Sigmoid colon (tissue), 7 donors: ENCODE measurements around the gene NUPR1. TPM values are rescaled to one million over a fixed set of nuclear protein-coding genes. Genes with fewer than 3 reads are reported as not detected.

ENCODE experiments used
- DNase-seq: peaks from one replicate; pipeline ENCODE4 v3.0.0-alpha.2; 2019
- H3K27ac ChIP-seq, 4 donors: fragments of 200-600 bp; sonication (generic); one replicate each; pipeline ENCODE4 v1.5.1; 2016 to 2019; ENCODE audit warnings: mild to moderate bottlenecking in 1 of 4
- H3K27me3 ChIP-seq, 3 donors: fragments of 200-600 bp; sonication (generic); one replicate each; pipeline ENCODE4 v1.5.1; 2019; ENCODE audit warnings: mild to moderate bottlenecking in 1 of 3
- H3K36me3 ChIP-seq, 4 donors: fragments of 200-600 bp; sonication (generic); one replicate each; pipeline ENCODE4 v1.5.1; 2016 to 2019
- H3K4me1 ChIP-seq, 4 donors: fragments of 200-600 bp; sonication (generic); one replicate each; pipeline ENCODE4 v1.5.1; 2017 to 2019
- H3K4me3 ChIP-seq, 4 donors: fragments of 200-600 bp; sonication (generic); one replicate each; pipeline ENCODE4 v1.5.1; 2017 to 2019; ENCODE audit warnings: mild to moderate bottlenecking in 2 of 4, moderate library complexity in 1 of 4
- H3K9me3 ChIP-seq, 4 donors: fragments of 200-600 bp in 3 of 4; sonication (generic) in 3 of 4; one replicate each; pipeline versions ENCODE4 v1.5.1 to v1.6.1; 2013 to 2019
- CTCF ChIP-seq, 4 experiments: fragments of 450-650 bp in 3 of 4; fragments of 200-600 bp in 1 of 4; IDR thresholded peaks; one replicate each; pipeline ENCODE4 v1.5.1; 2016 to 2019; ENCODE audit warnings: antibody characterized with exemption in 4 of 4, mild to moderate bottlenecking in 3 of 4, moderate library complexity in 2 of 4
- EP300 ChIP-seq, 4 donors: sonication (generic); formaldehyde crosslinking; IDR thresholded peaks; one replicate each; pipeline ENCODE4 v1.6.1; 2017; ENCODE audit warnings: antibody characterized with exemption in 4 of 4
- POLR2A ChIP-seq, 2 donors: fragments of 450-650 bp; IDR thresholded peaks; one replicate each; pipeline ENCODE4 v1.6.1; 2016; ENCODE audit warnings: antibody characterized with exemption in 2 of 2, mild to moderate bottlenecking in 2 of 2, moderate library complexity in 2 of 2
- POLR2AphosphoS5 ChIP-seq, 4 donors: sonication (generic); formaldehyde crosslinking; IDR thresholded peaks; one replicate each; pipeline ENCODE4 v1.6.1; 2017; ENCODE audit warnings: antibody characterized with exemption in 4 of 4
- WGBS, 2 donors: extraction: QIAGEN DNeasy Blood & Tissue Kit; methylation state at CpG; one replicate each; pipeline ENCODE4 v1.1.7; 2013; 5-methylcytosine and 5-hydroxymethylcytosine counted together
- intact Hi-C: fragments of 100-400 bp; cut with DNase I; formaldehyde crosslinking; loops from one replicate; pipeline ENCODE4 v1.15.1; 2023
- polyA plus RNA-seq, 3 donors: library from polyadenylated mRNA; stranded (reverse); fragments of 200-250 nt; gene quantifications; one replicate each; pipeline ENCODE4 v1.2.3, GENCODE V29; 2013
- total RNA-seq, 4 donors: library from RNA; depleted of rRNA; stranded (reverse); fragments of >200 nt; gene quantifications; one replicate each; pipeline ENCODE4 v1.1.0, GENCODE V29; 2016
- donor health status: healthy with polysubstance abuse.
- donor health status: Bipolar disorder and iron deficiency.
- donor health status: healthy.

Gene NUPR1
- total and polyA plus RNA-seq, 7 donors = 48.6 to 318 (median 70.8) TPM

- no peak for DNase-seq
- H3K4me3 ChIP-seq = no peak overlapping the region
- no peak for TF ChIP-seq CTCF (IDR thresholded peaks at IDR 0.05)
- TF ChIP-seq POLR2A (IDR thresholded peaks at IDR 0.05) = no peak
- TF ChIP-seq POLR2AphosphoS5 (IDR thresholded peaks at IDR 0.05) = no peak
- no peak for TF ChIP-seq EP300 (IDR thresholded peaks at IDR 0.05)
- no peaks in the 10 kb centered on the region for H3K27me3 ChIP-seq
- intact Hi-C loops = no loop called here
- no peak overlapping the region for H3K27ac ChIP-seq
- H3K9me3 ChIP-seq = no peaks in the 10 kb centered on the region
- H3K4me1 ChIP-seq = peaks cover 0 to 9% (median 6%) of the 10 kb centered on the region in 4 donors
- no peaks in the 10 kb centered on the region for H3K36me3 ChIP-seq
- 67 to 86% methylated on average over 11 of the region's 11 CpGs for WGBS, 2 donors
These were observed 12.3 kb downstream of the NUPR1 start for GRCh38 chr16:28526201-28527099.

GRCh38 chr16:28524681-28525171 is 14.0 kb downstream of the NUPR1 start:
- 73 to 74% methylated on average over 6 of the region's 6 CpGs for whole genome bisulfite sequencing, 2 donors
- Histone ChIP-seq H3K27ac (no peak overlapping the region), H3K4me1 (peaks cover 0 to 9% (median 6%) of the 10 kb centered on the region in 4 donors), H3K4me3 (no peak overlapping the region), H3K36me3 (no peaks in the 10 kb centered on the region), H3K9me3 (no peaks in the 10 kb centered on the region), H3K27me3 (no peaks in the 10 kb centered on the region)
- intact Hi-C loops = no loop called here
- no peak for DNase-seq
- no peak for TF ChIP-seq POLR2A (IDR thresholded peaks at IDR 0.05)
- no peak for TF ChIP-seq CTCF (IDR thresholded peaks at IDR 0.05)
- TF ChIP-seq EP300 (IDR thresholded peaks at IDR 0.05) = no peak
- TF ChIP-seq POLR2AphosphoS5 (IDR thresholded peaks at IDR 0.05) = no peak

- peaks cover 0 to 9% (median 6%) of the 10 kb centered on the region in 4 donors for H3K4me1 ChIP-seq
- intact Hi-C loops = no loop called here
- WGBS, 2 donors = 81 to 89% methylated on average over 11 of the region's 11 CpGs
These were observed 16.0 kb downstream of the NUPR1 start for GRCh38 chr16:28522792-28523191.

GRCh38 chr16:28521436-28521835 is 17.3 kb downstream of the NUPR1 start:
- 92 to 94% methylated on average over 6 of the region's 6 CpGs for WGBS, 2 donors
- intact Hi-C loops = no loop called here
- no peak for DNase-seq
- TF ChIP-seq CTCF (IDR thresholded peaks at IDR 0.05) (no peak), POLR2A (IDR thresholded peaks at IDR 0.05) (no peak), POLR2AphosphoS5 (IDR thresholded peaks at IDR 0.05) (no peak), EP300 (IDR thresholded peaks at IDR 0.05) (no peak)
- Histone ChIP-seq H3K27me3 (no peaks in the 10 kb centered on the region), H3K36me3 (no peaks in the 10 kb centered on the region), H3K4me1 (peaks cover 0 to 9% (median 6%) of the 10 kb centered on the region in 4 donors), H3K4me3 (no peak overlapping the region), H3K9me3 (no peaks in the 10 kb centered on the region), H3K27ac (no peak overlapping the region)

More at GRCh38 chr16:28522792-28523191, 16.0 kb downstream of the NUPR1 start:
- no peaks in the 10 kb centered on the region for H3K9me3 ChIP-seq
- no peak for DNase-seq
- no peaks in the 10 kb centered on the region for H3K36me3 ChIP-seq
- TF ChIP-seq CTCF (IDR thresholded peaks at IDR 0.05) (no peak), POLR2AphosphoS5 (IDR thresholded peaks at IDR 0.05) (no peak), EP300 (IDR thresholded peaks at IDR 0.05) (no peak), POLR2A (IDR thresholded peaks at IDR 0.05) (no peak)
- H3K27me3 ChIP-seq = no peaks in the 10 kb centered on the region
- H3K4me3 ChIP-seq = no peak overlapping the region
- H3K27ac ChIP-seq = no peak overlapping the region
